Coronary artery (tissue), 2 donors: ENCODE data around the gene WBP2.
A peak's percentile ranks its signal among the peaks of the same experiment; 100 is the strongest.

ENCODE experiments used
- DNase-seq: peaks from one replicate; pipeline ENCODE4 v3.0.0-alpha.2; 2017; ENCODE audit warnings: low spot score
- H3K27ac ChIP-seq, 2 donors: fragments of 200-600 bp; sonication (generic); one replicate each; pipeline ENCODE4 v1.5.1; 2016 to 2019
- H3K4me3 ChIP-seq: fragments of 200-600 bp; sonication (generic); 2 replicates; pipeline ENCODE4 v1.5.1; 2016; ENCODE audit warnings: mild to moderate bottlenecking, moderate library complexity
- CTCF ChIP-seq: fragments of 200-600 bp; sonication (generic); IDR thresholded peaks from one replicate; pipeline ENCODE4 v1.5.1; 2019; ENCODE audit warnings: antibody characterized with exemption

Gene WBP2

DNA sequence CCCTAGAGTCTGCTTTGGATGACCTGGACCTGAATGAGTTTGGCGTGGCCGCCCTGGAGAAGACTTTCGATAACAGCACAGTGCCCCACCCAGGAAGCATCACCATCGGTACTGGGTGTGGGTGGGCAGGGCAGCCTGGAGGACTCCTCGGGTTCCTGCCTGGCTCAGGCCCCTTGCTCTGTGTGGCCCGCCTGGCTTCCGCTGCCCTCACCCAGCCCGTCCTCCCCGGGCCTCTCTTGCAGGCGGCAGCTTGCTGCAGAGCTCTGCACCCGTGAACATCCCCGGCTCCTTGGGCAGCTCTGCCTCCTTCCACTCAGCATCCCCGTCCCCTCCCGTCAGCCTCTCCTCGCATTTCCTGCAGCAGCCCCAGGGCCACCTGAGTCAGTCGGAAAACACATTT is 35.5 kb downstream of the WBP2 start:
- H3K27ac ChIP-seq, result no peak overlapping the region
- no peak for TF ChIP-seq CTCF
- H3K4me3 ChIP-seq, result no peak overlapping the region
- no peak for DNase-seq

GRCh38 chr17:75819116-75819515 is 36.0 kb downstream of the WBP2 start:
- TF ChIP-seq CTCF, result no peak
- Histone ChIP-seq H3K27ac (no peak overlapping the region), H3K4me3 (no peak overlapping the region)
- peak; percentile 58 for DNase-seq

GRCh38 chr17:75818326-75818885 is 36.7 kb downstream of the WBP2 start:
- H3K27ac ChIP-seq, result no peak overlapping the region
- H3K4me3 ChIP-seq, result no peak overlapping the region
- no peak for DNase-seq
- TF ChIP-seq CTCF, result no peak

- Histone ChIP-seq H3K4me3 (no peak overlapping the region), H3K27ac (no peak overlapping the region)
- TF ChIP-seq CTCF, result no peak
- no peak for DNase-seq
Observed at GRCh38 chr17:75817571-75817970, 37.6 kb downstream of the WBP2 start.

- Histone ChIP-seq H3K27ac (no peak overlapping the region), H3K4me3 (no peak overlapping the region)
- DNase-seq, result no peak
- TF ChIP-seq CTCF, result no peak
Observed at GRCh38 chr17:75816693-75817092, 38.4 kb downstream of the WBP2 start.

DNA sequence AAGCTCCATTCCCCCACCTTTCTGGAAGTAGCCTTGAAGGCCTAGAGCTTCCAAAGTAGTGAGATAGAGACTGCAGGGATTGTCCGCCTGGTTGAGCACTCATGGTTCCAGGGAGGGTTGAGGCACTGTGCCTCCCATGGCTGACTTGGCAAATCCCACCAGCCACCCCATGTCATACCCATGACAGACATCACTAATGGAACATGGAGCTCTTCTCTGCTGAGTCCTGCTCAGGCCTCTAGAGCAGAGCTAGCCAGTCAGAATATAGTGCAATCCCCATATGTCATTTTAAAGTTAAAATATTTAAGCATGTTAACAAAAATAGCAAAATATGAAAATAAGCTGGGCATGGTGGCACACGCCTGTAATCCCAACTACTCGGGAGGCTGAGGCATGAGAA is 39.7 kb downstream of the WBP2 start:
- no peak for DNase-seq
- no peak for TF ChIP-seq CTCF
- Histone ChIP-seq H3K4me3 (no peak overlapping the region), H3K27ac (no peak overlapping the region)

- peak; percentile 55 for DNase-seq
- no peak overlapping the region for H3K27ac ChIP-seq
- H3K4me3 ChIP-seq, result no peak overlapping the region
Observed at GRCh38 chr17:75814900-75815373, 40.2 kb downstream of the WBP2 start.

More at GRCh38 chr17:75814900-75815373, 40.2 kb downstream of the WBP2 start:
- no peak for TF ChIP-seq CTCF
